ENCODE data around the gene USP21.

The USP21 gene

GRCh38 chr1:161159087-161159912 lies at the start of gene USP21:
Gene USP21 (plus strand): TSS chr1:161159500. CDS start chr1:161160641, 1,141 bp downstream.
- DNase-seq = peak; percentile 96
- peaks cover 31% of the 10 kb centered on the region for H3K4me1 ChIP-seq (ENCODE audit: low read length)
- H3K79me2 ChIP-seq (ENCODE audit: low read length) = peaks cover 36% of the 10 kb centered on the region
- peak within 1 kb of the TSS; percentile 87 for H3K9ac ChIP-seq (ENCODE audit: low read length)
- no peaks in the 10 kb centered on the region for H3K9me2 ChIP-seq (replicated peaks; ENCODE audit: insufficient read depth, low read length)
- H3K9me3 ChIP-seq (replicated peaks; ENCODE audit: insufficient read depth, low read length) = no peaks in the 10 kb centered on the region
- H3K4me2 ChIP-seq (ENCODE audit: low read depth, low read length) = peak within 1 kb of the TSS; percentile 70
- H3K27ac ChIP-seq (ENCODE audit: low read length) = peak within 1 kb of the TSS; percentile 46; the same call in 1 of the 2 replicates
- TF ChIP-seq EZH2phosphoT487 (IDR thresholded peaks at IDR 0.05; ENCODE audit: low read length) = no peak
- peak; percentile 56 for TF ChIP-seq CTCF (IDR thresholded peaks at IDR 0.05; ENCODE audit: low read length)
- peaks cover 16% of the 10 kb centered on the region for H3F3A ChIP-seq (ENCODE audit: insufficient read depth, low read length)
- no peaks in the 10 kb centered on the region for H4K20me1 ChIP-seq (ENCODE audit: insufficient read depth, low read length)
- H2AFZ ChIP-seq (ENCODE audit: low read length) = peak within 1 kb of the TSS; percentile 67
- peak within 1 kb of the TSS; percentile 71 for H3K4me3 ChIP-seq (ENCODE audit: low read length)
- H3K36me3 ChIP-seq (replicated peaks; ENCODE audit: insufficient read depth, low read length) = peaks cover 5% of the 10 kb centered on the region; the same call in 1 of the 2 replicates
- H3K27me3 ChIP-seq (replicated peaks; ENCODE audit: insufficient read depth, low read length) = no peaks in the 10 kb centered on the region

GRCh38 chr1:161111117-161111516 lies 48.2 kb upstream of the USP21 start:
- no peaks in the 10 kb centered on the region; the same call in 1 of the 2 replicates for H3F3A ChIP-seq (ENCODE audit: insufficient read depth, low read length)
- H3K27me3 ChIP-seq (replicated peaks; ENCODE audit: insufficient read depth, low read length) = no peaks in the 10 kb centered on the region
- no peak for DNase-seq
- TF ChIP-seq EZH2phosphoT487 (IDR thresholded peaks at IDR 0.05; ENCODE audit: low read length) = no peak
- no peak for TF ChIP-seq CTCF (IDR thresholded peaks at IDR 0.05; ENCODE audit: low read length)
- TF ChIP-seq EZH2 (optimal IDR thresholded peaks at IDR 0.05; ENCODE audit: low read depth, low read length) = no peak
- no peak overlapping the region for H3K27ac ChIP-seq (ENCODE audit: low read length)
- no peaks in the 10 kb centered on the region for H3K9me2 ChIP-seq (replicated peaks; ENCODE audit: insufficient read depth, low read length)
- H4K20me1 ChIP-seq (ENCODE audit: insufficient read depth, low read length) = peaks cover 10% of the 10 kb centered on the region; the same call in 1 of the 2 replicates
- H3K36me3 ChIP-seq (replicated peaks; ENCODE audit: insufficient read depth, low read length) = no peaks in the 10 kb centered on the region; the same call in 1 of the 2 replicates
- no peak overlapping the region for H2AFZ ChIP-seq (ENCODE audit: low read length)
- no peak overlapping the region for H3K9ac ChIP-seq (ENCODE audit: low read length)
- H3K4me1 ChIP-seq (ENCODE audit: low read length) = peaks cover 15% of the 10 kb centered on the region; the same call in 1 of the 2 replicates
- no peak overlapping the region for H3K4me3 ChIP-seq (ENCODE audit: low read length)
- no peaks in the 10 kb centered on the region for H3K9me3 ChIP-seq (replicated peaks; ENCODE audit: insufficient read depth, low read length)
- peaks cover 95% of the 10 kb centered on the region for H3K79me2 ChIP-seq (ENCODE audit: low read length)
- H3K4me2 ChIP-seq (ENCODE audit: low read depth, low read length) = no peak overlapping the region

GRCh38 chr1:161111527-161111926 lies 47.8 kb upstream of the USP21 start:
- peaks cover 18% of the 10 kb centered on the region for H3K4me1 ChIP-seq (ENCODE audit: low read length)
- no peak overlapping the region for H3K4me3 ChIP-seq (ENCODE audit: low read length)
- no peak overlapping the region for H2AFZ ChIP-seq (ENCODE audit: low read length)
- peaks cover 10% of the 10 kb centered on the region; the same call in 1 of the 2 replicates for H4K20me1 ChIP-seq (ENCODE audit: insufficient read depth, low read length)
- no peaks in the 10 kb centered on the region; the same call in 1 of the 2 replicates for H3K36me3 ChIP-seq (replicated peaks; ENCODE audit: insufficient read depth, low read length)
- no peaks in the 10 kb centered on the region; the same call in 1 of the 2 replicates for H3F3A ChIP-seq (ENCODE audit: insufficient read depth, low read length)
- no peaks in the 10 kb centered on the region for H3K9me2 ChIP-seq (replicated peaks; ENCODE audit: insufficient read depth, low read length)
- no peak overlapping the region for H3K4me2 ChIP-seq (ENCODE audit: low read depth, low read length)
- no peak overlapping the region for H3K27ac ChIP-seq (ENCODE audit: low read length)
- no peak overlapping the region for H3K9ac ChIP-seq (ENCODE audit: low read length)
- H3K79me2 ChIP-seq (ENCODE audit: low read length) = peaks cover 95% of the 10 kb centered on the region
- DNase-seq = no peak
- TF ChIP-seq EZH2phosphoT487 (IDR thresholded peaks at IDR 0.05; ENCODE audit: low read length) = no peak
- no peak for TF ChIP-seq CTCF (IDR thresholded peaks at IDR 0.05; ENCODE audit: low read length)
- TF ChIP-seq EZH2 (optimal IDR thresholded peaks at IDR 0.05; ENCODE audit: low read depth, low read length) = no peak
- no peaks in the 10 kb centered on the region for H3K27me3 ChIP-seq (replicated peaks; ENCODE audit: insufficient read depth, low read length)
- H3K9me3 ChIP-seq (replicated peaks; ENCODE audit: insufficient read depth, low read length) = no peaks in the 10 kb centered on the region

Data from MM.1S (cell line).